A673 (cell line): ENCODE measurements around the gene MACROH2A2.
"Not testable (repeated sequence)": the region's sequence is repeated elsewhere in the genome, so short reads cannot be mapped to it uniquely, and the experiment has no call there.

Source experiments
- EZH2 ChIP-seq: fragments of 200-600 bp; sonication (generic); IDR thresholded peaks from 2 replicates; pipeline ENCODE4 v1.6.1; 2017; ENCODE audit warnings: borderline replicate concordance, low read depth, mild to moderate bottlenecking, mixed read lengths, antibody characterized with exemption, low read length; ENCODE audit not compliant: poor library complexity, severe bottlenecking
- TF ChIP-seq, protein P1 (sequence below): fragments of 300-800, 200-600 bp; sonication (generic); conservative IDR thresholded peaks from 2 replicates; pipeline ENCODE4 v1.5.1; 2017; ENCODE audit warnings: low read depth, mild to moderate bottlenecking, antibody characterized with exemption, low read length, moderate library complexity, mixed read lengths

DNA sequence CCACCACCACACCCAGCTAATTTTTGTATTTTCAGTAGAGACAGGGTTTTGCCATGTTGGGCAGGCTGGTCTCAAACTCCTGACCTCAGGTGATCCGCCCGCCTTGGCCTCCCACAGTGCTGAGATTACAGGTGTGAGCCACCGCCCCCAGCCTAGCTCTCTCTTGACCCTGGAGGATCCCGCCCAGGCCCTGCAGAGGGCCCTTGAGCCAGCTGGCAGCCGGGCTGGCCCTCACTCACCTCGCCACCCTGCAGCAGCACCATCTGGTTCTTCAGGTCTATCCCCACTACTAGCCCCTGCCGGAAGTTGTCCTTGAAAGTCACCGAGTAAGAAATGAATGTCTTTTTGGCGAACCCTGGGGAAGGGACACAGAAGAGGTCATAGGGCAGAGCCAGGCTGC is 70.5 kb downstream of the MACROH2A2 start:
- TF ChIP-seq, protein P1, sequence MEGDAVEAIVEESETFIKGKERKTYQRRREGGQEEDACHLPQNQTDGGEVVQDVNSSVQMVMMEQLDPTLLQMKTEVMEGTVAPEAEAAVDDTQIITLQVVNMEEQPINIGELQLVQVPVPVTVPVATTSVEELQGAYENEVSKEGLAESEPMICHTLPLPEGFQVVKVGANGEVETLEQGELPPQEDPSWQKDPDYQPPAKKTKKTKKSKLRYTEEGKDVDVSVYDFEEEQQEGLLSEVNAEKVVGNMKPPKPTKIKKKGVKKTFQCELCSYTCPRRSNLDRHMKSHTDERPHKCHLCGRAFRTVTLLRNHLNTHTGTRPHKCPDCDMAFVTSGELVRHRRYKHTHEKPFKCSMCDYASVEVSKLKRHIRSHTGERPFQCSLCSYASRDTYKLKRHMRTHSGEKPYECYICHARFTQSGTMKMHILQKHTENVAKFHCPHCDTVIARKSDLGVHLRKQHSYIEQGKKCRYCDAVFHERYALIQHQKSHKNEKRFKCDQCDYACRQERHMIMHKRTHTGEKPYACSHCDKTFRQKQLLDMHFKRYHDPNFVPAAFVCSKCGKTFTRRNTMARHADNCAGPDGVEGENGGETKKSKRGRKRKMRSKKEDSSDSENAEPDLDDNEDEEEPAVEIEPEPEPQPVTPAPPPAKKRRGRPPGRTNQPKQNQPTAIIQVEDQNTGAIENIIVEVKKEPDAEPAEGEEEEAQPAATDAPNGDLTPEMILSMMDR = not testable (repeated sequence)
- TF ChIP-seq EZH2 = not testable (repeated sequence)
